A549 treated with AZD2906 at 1 μM for 4 hours (cell line): Measurements from ENCODE around the gene NXPE2. TPM values are rescaled to one million over a fixed set of nuclear protein-coding genes. Genes with fewer than 3 reads are reported as not detected.

Experiments
- total RNA-seq: library from RNA; stranded (reverse); fragments of 200-300 nt; extraction: Qiagen RNA extraction; gene quantifications from 5 replicates; pipeline ENCODE4 v1.2.3, GENCODE V29; 2022

The NXPE2 gene
- 0.03 TPM in 1 of 5 replicates, not detected in the others for total RNA-seq

DNA sequence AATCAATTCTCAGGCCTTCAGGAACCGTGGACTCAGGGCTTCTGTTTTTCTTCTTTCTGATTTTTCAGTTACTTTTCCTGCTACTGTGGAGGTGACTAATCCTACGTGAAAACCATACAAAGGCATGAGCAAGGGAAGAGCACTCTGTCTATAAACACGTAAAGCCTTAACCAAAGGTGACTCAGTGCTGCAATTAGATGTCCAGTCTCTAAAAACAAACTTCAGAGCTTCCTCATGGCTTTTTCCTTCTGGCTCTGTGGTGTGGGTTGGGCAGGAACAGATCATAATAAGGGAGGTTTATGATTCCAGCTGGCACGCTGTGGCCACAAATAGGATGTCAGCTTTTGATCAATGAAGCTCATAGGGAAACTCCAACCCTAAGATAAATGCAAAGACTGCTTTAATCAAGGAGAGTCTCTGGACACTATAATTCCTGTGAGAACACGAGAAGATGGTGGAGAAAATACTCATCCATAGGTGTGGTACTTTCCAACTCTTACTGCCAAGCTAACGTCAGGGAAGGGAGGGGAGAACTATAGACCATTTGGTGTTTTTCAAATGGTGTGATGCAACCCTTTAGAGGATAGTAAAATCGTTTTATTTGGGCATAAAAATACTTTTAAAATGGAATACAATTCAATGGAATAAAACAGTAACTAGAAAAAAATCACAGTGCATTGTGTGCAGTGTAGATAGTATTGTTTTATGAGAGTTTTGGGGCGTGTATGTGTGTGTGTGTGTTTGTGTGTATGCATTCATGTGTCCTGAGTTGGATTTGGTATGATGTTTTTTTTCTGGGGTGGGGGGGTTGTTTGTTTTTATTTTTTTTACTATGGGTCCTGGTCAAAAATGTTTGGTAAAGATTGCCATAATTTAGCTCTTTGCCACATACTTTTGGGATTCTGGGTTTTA is at the start of gene NXPE2:
Gene NXPE2, plus strand, starts transcription at position 403 of the 912 bp plus-strand sequence. Its CDS starts 49 bp downstream, at position 452.

Other genes starting within 250 kb of the NXPE2 start
- 99.7 to 108 TPM (median 100 TPM) in 5 replicates for gene REXO2, start 239.1 kb upstream of the NXPE2 start, total RNA-seq
- not detected in 5 replicates for gene NXPE1, start 118.6 kb upstream of the NXPE2 start, total RNA-seq
- gene NXPE4, start 82.7 kb upstream of the NXPE2 start, total RNA-seq: not detected in 5 replicates